MM.1S (cell line): ENCODE measurements around the gene DHRS4.

ENCODE experiments used
- DNase-seq: peaks from one replicate; pipeline ENCODE4 v3.0.0-alpha.2; 2015
- H2AFZ ChIP-seq: fragments of 300-600 bp; sonication (generic); 2 replicates; pipeline ENCODE4 v1.6.0; 2016; ENCODE audit warnings: antibody characterized with exemption, low read length
- H3F3A ChIP-seq: fragments of 300-600 bp; sonication (generic); 2 replicates; pipeline ENCODE4 v1.6.1; 2016; ENCODE audit warnings: mild to moderate bottlenecking, antibody characterized with exemption, low read length, moderate library complexity, mixed read lengths; ENCODE audit not compliant: insufficient read depth
- H3K27ac ChIP-seq: fragments of 300-600 bp; sonication (generic); 2 replicates; pipeline ENCODE4 v1.5.1; 2016; ENCODE audit warnings: mild to moderate bottlenecking, low read length
- H3K27me3 ChIP-seq: fragments of 300-600 bp; sonication (generic); replicated peaks from 2 replicates; pipeline ENCODE4 v1.6.0; 2016; ENCODE audit warnings: low read length; ENCODE audit not compliant: insufficient read depth
- H3K36me3 ChIP-seq: fragments of 300-600 bp; sonication (generic); replicated peaks from 2 replicates; pipeline ENCODE4 v1.6.1; 2016; ENCODE audit warnings: mild to moderate bottlenecking, low read length, mixed read lengths; ENCODE audit not compliant: insufficient read depth
- H3K4me1 ChIP-seq: fragments of 300-600 bp; sonication (generic); 2 replicates; pipeline ENCODE4 v1.6.1; 2016; ENCODE audit warnings: low read length, mixed read lengths
- H3K4me2 ChIP-seq: fragments of 300-600 bp; sonication (generic); 2 replicates; pipeline ENCODE4 v1.6.0; 2016; ENCODE audit warnings: low read depth, low read length
- H3K4me3 ChIP-seq: fragments of 300-600 bp; sonication (generic); 2 replicates; pipeline ENCODE4 v1.5.1; 2016; ENCODE audit warnings: low read length, mixed read lengths
- H3K79me2 ChIP-seq: fragments of 300-600 bp; sonication (generic); 2 replicates; pipeline ENCODE4 v1.6.1; 2016; ENCODE audit warnings: mixed run types, low read length, mixed read lengths
- H3K9ac ChIP-seq: fragments of 300-600 bp; sonication (generic); 2 replicates; pipeline ENCODE4 v1.6.1; 2016; ENCODE audit warnings: low read length, mixed read lengths
- H3K9me2 ChIP-seq: fragments of 300-600 bp; sonication (generic); replicated peaks from 2 replicates; pipeline ENCODE4 v1.6.1; 2016; ENCODE audit warnings: mild to moderate bottlenecking, low read length, mixed read lengths; ENCODE audit not compliant: insufficient read depth
- H3K9me3 ChIP-seq: fragments of 300-600 bp; sonication (generic); replicated peaks from 2 replicates; pipeline ENCODE4 v1.6.1; 2016; ENCODE audit warnings: mild to moderate bottlenecking, low read length, mixed read lengths; ENCODE audit not compliant: insufficient read depth
- H4K20me1 ChIP-seq: fragments of 300-600 bp; sonication (generic); 2 replicates; pipeline ENCODE4 v1.6.1; 2016; ENCODE audit warnings: mild to moderate bottlenecking, low read length, moderate library complexity, mixed read lengths; ENCODE audit not compliant: insufficient read depth
- EZH2 ChIP-seq: fragments of 300-600 bp; sonication (generic); optimal IDR thresholded peaks from 2 replicates; pipeline ENCODE3; 2017; ENCODE audit warnings: low read depth, mild to moderate bottlenecking, antibody characterized with exemption, low read length, mixed read lengths
- EZH2phosphoT487 ChIP-seq: fragments of 300-600 bp; sonication (generic); IDR thresholded peaks from 2 replicates; pipeline ENCODE4 v1.6.1; 2018; ENCODE audit warnings: antibody characterized with exemption, low read length
- TF ChIP-seq, protein P1 (sequence below): fragments of 300-600 bp; sonication (generic); IDR thresholded peaks from 2 replicates; pipeline ENCODE4 v1.5.1; 2016; ENCODE audit warnings: antibody characterized with exemption, low read length, mixed read lengths

DHRS4 gene

DNA sequence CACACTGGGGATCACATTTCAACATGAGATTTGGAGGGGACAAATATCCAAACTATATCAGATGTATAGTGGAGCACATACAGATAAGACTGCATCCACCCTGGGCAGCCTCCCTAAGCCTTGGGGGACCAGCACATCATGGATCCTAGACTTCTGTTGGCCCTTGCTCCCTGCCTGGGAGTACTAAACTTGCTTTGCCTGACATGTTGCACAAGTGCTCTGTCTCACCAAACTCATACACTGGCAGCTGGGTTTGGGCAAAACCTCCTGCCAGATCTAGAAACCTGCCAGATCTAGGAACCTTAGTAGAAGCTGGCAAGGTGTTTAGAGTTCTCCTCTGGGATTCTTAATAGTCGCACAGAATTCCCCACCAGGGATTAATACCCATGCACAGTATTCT, 18.4 kb upstream of the DHRS4 start:
- no peak for DNase-seq
- no peaks in the 10 kb centered on the region for H3K27me3 ChIP-seq

DNA sequence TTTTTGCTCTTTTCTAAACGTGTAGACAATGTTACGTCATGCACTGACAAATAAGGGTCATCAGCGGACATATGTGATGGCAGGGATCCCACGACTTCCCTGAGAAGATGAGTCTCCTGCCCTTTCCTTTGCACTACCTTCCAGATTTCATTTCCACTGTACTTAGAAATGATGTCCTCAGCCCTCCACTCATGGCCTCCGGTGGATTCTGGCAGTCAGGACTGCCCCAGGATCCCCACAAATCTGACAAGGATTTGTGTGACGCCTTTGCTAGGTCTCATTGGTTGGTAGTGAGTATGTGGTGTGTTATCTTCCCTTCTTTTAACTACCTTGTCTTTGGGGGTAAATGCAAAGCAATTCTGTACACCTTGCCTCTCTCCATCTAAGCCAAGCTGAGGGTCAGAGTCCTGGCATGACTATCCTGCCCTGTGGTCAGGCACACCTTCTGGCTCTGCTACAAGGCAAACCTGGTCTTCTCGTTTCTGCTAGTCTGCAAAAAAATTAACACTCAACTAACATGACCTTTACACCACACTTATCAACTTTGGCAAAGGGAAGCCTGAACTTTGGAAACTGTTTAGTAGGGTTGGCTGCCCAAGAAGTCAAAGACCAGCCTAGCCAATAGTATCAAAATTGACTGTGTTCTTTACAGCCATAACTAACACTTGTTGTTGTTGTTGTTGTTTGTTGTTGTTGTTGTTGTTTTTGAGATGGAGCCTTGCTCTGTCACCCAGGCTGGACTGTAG, 17.3 kb upstream of the DHRS4 start:
- Histone ChIP-seq H3K4me3 (no peak overlapping the region), H3K4me2 (no peak overlapping the region), H3F3A (no peaks in the 10 kb centered on the region), H3K4me1 (no peaks in the 10 kb centered on the region), H2AFZ (no peak overlapping the region), H3K27me3 (no peaks in the 10 kb centered on the region), H3K9ac (no peak overlapping the region), H3K9me2 (no peaks in the 10 kb centered on the region), H3K27ac (no peak overlapping the region), H3K79me2 (no peaks in the 10 kb centered on the region), H3K36me3 (no peaks in the 10 kb centered on the region), H3K9me3 (no peaks in the 10 kb centered on the region), H4K20me1 (no peaks in the 10 kb centered on the region)
- no peak for DNase-seq
- TF ChIP-seq EZH2 = no peak
- TF ChIP-seq, protein P1, sequence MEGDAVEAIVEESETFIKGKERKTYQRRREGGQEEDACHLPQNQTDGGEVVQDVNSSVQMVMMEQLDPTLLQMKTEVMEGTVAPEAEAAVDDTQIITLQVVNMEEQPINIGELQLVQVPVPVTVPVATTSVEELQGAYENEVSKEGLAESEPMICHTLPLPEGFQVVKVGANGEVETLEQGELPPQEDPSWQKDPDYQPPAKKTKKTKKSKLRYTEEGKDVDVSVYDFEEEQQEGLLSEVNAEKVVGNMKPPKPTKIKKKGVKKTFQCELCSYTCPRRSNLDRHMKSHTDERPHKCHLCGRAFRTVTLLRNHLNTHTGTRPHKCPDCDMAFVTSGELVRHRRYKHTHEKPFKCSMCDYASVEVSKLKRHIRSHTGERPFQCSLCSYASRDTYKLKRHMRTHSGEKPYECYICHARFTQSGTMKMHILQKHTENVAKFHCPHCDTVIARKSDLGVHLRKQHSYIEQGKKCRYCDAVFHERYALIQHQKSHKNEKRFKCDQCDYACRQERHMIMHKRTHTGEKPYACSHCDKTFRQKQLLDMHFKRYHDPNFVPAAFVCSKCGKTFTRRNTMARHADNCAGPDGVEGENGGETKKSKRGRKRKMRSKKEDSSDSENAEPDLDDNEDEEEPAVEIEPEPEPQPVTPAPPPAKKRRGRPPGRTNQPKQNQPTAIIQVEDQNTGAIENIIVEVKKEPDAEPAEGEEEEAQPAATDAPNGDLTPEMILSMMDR = no peak
- TF ChIP-seq EZH2phosphoT487 = no peak

More for the DNA sequence above, 18.4 kb upstream of the DHRS4 start:
- no peak overlapping the region for H2AFZ ChIP-seq
- H3K4me3 ChIP-seq = no peak overlapping the region
- no peaks in the 10 kb centered on the region for H3K4me1 ChIP-seq
- no peak overlapping the region for H3K9ac ChIP-seq
- H3K4me2 ChIP-seq = no peak overlapping the region
- H3K9me3 ChIP-seq = no peaks in the 10 kb centered on the region
- TF ChIP-seq EZH2phosphoT487 (no peak), EZH2 (no peak)
- TF ChIP-seq, protein P1 = no peak
- no peaks in the 10 kb centered on the region for H3K79me2 ChIP-seq
- H3K27ac ChIP-seq = no peak overlapping the region
- no peaks in the 10 kb centered on the region for H4K20me1 ChIP-seq
- no peaks in the 10 kb centered on the region for H3K36me3 ChIP-seq
- no peaks in the 10 kb centered on the region for H3F3A ChIP-seq
- no peaks in the 10 kb centered on the region for H3K9me2 ChIP-seq

DNA sequence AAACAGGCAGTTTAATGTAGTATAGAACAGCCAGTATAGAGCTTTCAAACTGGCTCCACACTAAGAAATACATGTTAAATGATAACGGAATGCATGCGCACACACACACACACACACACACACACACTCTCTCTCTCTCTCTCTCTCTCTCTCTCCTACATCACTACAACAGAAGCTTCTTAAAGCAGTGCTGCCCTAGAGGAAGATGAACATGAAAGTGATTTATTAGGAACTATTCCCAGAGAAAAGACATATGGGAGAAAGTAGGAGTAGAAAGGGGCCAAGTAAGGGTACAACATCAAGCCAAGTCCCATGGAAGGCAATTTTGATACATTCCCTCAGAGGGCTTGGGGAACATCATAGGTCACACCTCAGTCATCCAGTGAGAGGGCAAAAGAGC, 16.4 kb upstream of the DHRS4 start:
- Histone ChIP-seq H4K20me1 (no peaks in the 10 kb centered on the region), H3F3A (no peaks in the 10 kb centered on the region), H3K79me2 (no peaks in the 10 kb centered on the region), H3K9ac (no peak overlapping the region), H3K4me1 (no peaks in the 10 kb centered on the region), H3K9me3 (no peaks in the 10 kb centered on the region), H3K27ac (no peak overlapping the region), H3K36me3 (no peaks in the 10 kb centered on the region), H2AFZ (no peak overlapping the region), H3K9me2 (no peaks in the 10 kb centered on the region), H3K4me2 (no peak overlapping the region), H3K4me3 (no peak overlapping the region), H3K27me3 (no peaks in the 10 kb centered on the region)
- DNase-seq = no peak
- no peak for TF ChIP-seq EZH2phosphoT487
- TF ChIP-seq, protein P1 = no peak
- TF ChIP-seq EZH2 = no peak
